DMS 273 treated with DMSO at 0.1 percent for 48 hours (cell line): ENCODE results near the gene MYO18B.

Source experiments
- DNase-seq: peaks from one replicate; lab custom pipeline; 2025; lab: John Stamatoyannopoulos, UW

MYO18B gene

GRCh38 chr22:25902402-25902801 lies 160.4 kb downstream of the MYO18B start:
- DNase-seq: no peak

DNA sequence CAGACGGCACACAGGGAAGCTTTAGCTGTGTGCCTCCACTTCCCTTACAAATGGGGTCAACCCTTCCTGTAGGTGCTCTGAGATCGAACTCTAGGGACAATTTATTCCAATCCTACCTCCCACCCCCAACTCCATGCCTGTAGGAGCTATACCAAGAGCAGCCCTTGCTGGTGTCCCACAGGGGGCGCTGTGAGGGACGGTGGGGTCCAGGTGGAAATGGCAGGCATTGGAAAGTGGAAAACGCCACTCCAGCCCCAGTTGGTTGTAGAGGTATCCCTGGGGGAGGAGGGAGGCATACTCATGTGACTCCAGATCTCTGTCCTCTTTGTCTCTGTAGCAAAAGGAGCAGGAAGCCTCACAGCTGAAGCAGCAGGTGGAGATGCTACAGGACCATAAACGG lies 161.3 kb downstream of the MYO18B start:
- no peak for DNase-seq

- no peak for DNase-seq
These were observed 166.2 kb downstream of the MYO18B start for GRCh38 chr22:25908212-25908611.

GRCh38 chr22:25908755-25909154 lies 166.8 kb downstream of the MYO18B start:
- no peak for DNase-seq

- no peak for DNase-seq
These were observed 167.8 kb downstream of the MYO18B start for GRCh38 chr22:25909614-25910387.

GRCh38 chr22:25911243-25911972 lies 169.4 kb downstream of the MYO18B start:
- DNase-seq: no peak

- no peak for DNase-seq
These were observed 177.5 kb downstream of the MYO18B start for GRCh38 chr22:25919452-25919851.

GRCh38 chr22:25922141-25922540 lies 180.2 kb downstream of the MYO18B start:
- no peak for DNase-seq

- no peak for DNase-seq
These were observed 181.9 kb downstream of the MYO18B start for GRCh38 chr22:25923914-25924313.

DNA sequence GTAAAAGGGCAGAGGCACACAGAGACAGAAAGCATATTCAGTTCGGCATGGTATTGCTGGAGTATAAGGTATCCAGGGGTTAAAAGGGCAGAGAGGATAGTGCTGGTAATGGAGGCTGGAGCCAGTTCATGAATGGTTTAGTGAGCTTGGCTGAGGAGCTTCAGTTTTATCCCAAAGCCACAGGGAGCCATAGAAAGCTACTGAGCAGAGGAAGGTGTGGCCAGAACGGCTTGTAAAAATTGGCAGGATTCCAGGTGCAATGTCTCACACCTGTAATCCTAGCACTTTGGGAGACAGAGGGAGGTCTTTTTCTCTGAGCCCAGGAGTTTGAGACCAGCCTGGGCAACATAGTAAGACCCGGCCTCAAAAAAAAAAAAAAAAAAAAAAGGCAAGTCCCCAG lies 186.1 kb downstream of the MYO18B start:
- DNase-seq: no peak

DNA sequence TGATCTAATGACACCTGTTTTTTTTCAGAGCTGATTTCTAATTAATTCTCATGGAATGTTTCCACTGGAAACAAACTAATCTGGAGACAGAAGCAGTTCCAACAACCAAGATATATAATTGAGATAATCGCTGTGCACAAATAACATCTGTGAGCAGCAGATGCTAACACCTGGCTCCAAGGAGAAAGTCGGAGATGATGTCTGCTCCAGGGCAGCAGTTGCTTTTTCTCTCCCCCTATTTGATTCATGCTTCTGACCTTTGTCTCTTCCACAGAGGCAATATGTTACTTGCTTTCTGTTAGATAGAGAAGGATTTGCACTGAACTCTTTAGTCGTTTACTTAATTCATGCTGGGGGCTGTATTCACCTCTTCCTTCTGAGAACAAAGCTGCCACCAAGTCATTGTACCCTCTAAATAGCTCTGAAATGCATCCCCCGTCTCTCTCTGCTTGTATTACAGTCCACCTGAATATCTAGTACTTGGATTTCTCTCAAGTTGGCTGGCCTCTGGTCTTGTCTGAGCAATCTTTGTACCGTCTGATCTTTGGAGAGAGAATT lies 187.4 kb downstream of the MYO18B start:
- DNase-seq: peak; percentile 46

DNA sequence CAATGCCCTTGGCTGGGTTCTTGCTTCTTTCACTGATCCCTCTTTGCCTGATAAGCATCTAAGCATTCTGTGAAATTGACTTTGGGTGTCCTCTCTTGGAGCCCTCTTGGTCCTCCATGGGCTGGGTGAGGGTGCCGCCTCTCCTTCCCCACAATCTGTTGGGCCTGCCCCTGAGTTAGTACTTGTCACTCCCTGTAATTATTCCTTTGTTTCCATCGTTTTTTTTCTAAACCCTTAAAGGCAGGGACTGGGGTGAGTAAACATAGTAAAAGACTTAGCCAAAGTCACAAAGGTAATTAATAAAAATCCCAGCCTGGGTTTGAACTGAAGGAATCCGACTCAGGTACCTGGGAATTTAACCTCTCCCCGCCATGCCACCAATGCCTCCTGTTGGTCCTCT lies 188.1 kb downstream of the MYO18B start:
- DNase-seq: no peak

DNA sequence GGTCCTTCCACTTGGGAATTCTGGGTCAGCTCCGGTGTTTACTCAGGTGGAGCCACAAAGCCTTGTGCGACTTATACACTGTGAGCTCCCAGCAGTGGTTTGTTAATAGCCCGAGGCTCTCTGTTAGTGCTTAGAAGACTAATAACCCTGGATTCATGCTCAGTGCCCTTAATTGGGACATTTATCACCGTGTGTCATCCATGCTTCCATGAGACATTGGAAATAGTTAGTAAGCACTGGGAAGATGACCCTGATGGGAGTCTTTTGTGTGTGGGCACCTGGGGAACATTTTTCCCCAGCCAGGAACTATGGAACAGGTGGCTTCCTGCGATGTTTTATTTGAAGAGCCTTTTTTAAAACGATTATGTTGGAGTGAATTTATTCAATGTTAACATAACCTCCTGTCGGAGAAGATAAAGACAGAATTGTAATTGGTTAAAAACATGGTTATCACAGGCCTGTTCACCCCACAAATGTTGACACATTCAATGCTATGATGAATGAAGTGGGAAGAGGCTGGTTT lies 188.9 kb downstream of the MYO18B start:
- DNase-seq: no peak

DNA sequence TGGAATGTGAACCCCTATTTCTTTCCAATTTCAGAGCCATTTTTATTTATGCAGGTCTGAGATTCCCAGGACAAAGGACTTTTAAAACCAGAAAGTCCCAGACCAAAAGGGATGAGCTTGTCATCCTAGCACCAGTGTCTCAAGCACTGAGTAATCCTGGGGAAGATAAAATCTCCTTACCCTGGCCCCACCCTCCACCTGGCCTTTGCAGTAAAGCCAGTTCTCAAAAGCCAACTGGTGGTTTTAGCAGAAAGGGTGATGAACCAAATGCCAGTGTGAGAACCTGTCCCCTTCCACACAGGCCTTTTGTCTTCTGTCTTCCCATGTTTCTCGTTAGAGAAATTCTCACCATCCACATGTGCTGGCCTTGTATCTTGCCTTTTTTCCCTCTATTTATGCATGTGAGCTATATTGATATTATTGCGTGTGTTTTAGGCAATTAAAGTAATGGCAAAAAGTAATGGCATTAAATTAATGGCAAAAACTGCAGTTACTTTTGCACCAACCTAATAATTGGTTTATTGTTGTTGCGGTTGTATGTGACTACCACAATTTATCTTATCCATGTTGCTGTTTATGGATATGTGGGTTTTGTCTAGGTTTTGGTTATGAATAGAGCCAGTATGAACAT lies 191.3 kb downstream of the MYO18B start:
- DNase-seq: no peak

- no peak for DNase-seq
These were observed 193.5 kb downstream of the MYO18B start for GRCh38 chr22:25935266-25936058.

GRCh38 chr22:25938151-25938550 lies 196.2 kb downstream of the MYO18B start:
- DNase-seq: no peak

DNA sequence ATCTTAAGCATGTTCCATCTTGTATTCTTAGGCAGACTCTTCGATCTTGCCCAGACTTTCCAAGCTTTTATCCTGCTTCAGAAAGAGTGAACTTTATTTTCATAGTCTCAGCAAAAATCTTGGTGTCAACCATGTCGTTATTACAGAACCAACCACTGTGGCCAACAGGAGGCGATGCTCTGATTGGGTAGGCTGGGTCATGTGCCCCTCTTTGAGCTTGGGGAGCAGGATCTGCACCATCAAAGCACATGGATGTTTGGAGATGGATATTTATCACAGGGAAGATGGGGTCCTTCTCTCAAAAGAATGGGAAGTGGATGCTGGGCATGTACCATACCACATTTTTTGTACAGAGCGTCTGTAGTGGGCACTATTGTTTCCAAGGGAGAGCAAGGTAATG lies 197.4 kb downstream of the MYO18B start:
- no peak for DNase-seq

DNA sequence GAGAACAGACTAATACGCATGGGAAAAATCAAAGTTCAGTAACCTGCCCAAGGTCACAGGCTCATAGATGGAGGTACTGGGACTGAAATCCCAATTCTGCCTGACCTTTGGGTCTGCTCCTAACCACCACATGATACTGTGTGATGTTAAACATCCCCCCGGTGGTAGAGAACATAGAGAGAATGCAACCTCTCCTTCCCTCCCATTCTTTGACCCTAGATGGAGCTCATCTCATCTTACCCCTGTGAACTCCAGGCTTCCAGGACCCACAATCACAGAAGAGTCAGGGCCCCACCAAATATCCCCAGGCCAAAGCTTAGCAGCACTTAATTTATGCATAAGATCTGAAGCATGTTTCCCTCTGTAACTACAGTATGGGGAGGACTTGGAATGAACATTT lies 198.5 kb downstream of the MYO18B start:
- no peak for DNase-seq

DNA sequence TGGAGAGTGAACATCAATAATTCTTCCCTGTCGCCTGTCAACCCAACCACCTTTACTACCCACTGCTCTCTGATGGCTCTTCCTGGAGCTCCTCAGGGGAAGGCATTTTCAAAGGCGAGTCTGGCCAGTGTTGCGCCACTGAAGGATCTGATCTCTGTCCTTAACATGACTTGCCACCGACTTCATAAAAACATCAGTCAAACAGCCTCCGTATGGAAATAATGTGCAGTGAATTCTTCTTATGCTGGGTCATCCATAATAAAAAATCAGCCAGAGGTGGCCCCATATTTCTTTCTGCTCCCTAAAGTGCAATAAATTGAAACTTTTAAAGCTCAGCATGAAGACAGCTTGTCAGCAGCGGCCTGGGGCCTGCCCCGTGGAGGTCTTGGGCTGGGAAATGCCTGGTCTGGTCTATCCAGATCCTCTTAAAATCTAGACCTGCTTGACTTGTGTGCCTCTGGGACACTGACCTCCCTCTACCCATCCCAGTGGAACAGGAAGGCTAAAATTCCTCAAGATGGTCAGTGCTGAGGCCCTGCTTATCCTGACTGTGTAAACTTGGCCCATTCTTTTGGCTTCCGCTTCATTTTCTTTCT lies 199.5 kb downstream of the MYO18B start:
- DNase-seq: no peak

DNA sequence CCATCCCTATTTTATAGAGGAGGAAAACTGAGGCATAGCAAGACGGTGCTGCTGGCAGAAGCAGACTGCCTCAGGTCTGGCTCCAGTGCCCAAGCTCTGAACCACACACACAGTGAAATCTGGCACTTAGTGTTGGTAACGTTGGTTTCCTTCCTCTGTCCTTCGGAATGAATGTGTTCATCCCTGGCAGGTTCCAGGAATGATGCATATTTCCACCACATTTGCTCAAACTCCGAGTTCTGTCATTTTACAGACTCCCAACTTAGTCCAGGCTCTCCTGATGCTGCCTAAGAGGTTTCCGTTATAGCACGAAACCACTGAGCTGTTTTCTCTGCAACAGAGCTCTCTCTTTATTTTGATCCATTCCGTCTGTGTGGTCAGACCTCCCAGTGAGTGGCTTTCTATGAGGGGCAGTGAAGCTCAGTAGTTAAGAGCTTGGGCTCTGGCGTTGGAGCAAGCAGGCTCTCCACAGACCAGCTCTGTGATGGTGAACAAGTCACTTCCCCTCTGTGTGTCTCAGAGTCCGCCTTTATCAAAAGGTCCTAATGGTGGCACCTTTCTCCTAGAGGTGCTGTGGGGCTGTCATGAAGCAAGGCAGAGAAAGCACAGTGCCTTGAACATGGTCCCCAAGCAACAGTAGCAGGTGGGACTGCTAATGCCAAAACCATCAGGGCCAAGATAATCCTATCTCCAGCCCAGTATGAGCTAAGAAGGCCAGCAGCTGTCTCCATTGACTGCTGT lies 200.3 kb downstream of the MYO18B start:
- DNase-seq: peak; percentile 82
